Activated naive CD4-positive, alpha-beta T cell treated with anti-CD3 and anti-CD28 coated beads, Interleukin-2, amount 50 U/mL, for 72 hours (primary cell): ENCODE results near the gene TBC1D32. TPM values are rescaled to one million over a fixed set of nuclear protein-coding genes. Genes with fewer than 3 reads are reported as not detected.

Source experiments
- ATAC-seq, 2 donors: fragments of 150-1000 bp; cut with Tn5 transposase; 2 replicates each; pipeline ENCODE4 v1.10.0; 2021; ENCODE audit warnings: mild to moderate bottlenecking in 2 of 2, moderate library complexity in 2 of 2
- DNase-seq, 2 donors: peaks; one replicate each; pipeline ENCODE4 v3.0.0; 2021 to 2022; ENCODE audit warnings: low spot score in 2 of 2
- H3K27ac Mint-ChIP-seq, 2 donors: one replicate each; pipeline ENCODE4 v1.8.0; 2022; ENCODE audit warnings: mild to moderate bottlenecking in 2 of 2, mixed read lengths in 2 of 2
- H3K36me3 Mint-ChIP-seq, 2 donors: one replicate each; pipeline ENCODE4 v1.8.0; 2022; ENCODE audit warnings: mixed read lengths in 2 of 2
- H3K9me3 Mint-ChIP-seq, 2 donors: one replicate each; pipeline ENCODE4 v1.8.0; 2022; ENCODE audit warnings: mixed read lengths in 2 of 2
- total RNA-seq, 2 donors: library from RNA; stranded (reverse); gene quantifications; one replicate each; pipeline ENCODE4 v1.2.3, GENCODE V29; 2022

TBC1D32 gene
- total RNA-seq, 2 donors from 2014 or later = 8.4 to 12.6 TPM

GRCh38 chr6:121032268-121033006 lies 301.8 kb downstream of the TBC1D32 start:
- DNase-seq (no peak), ATAC-seq (no peak)
- Mint-ChIP-seq H3K9me3 (no peaks in the 10 kb centered on the region), H3K27ac (no peak overlapping the region), H3K36me3 (no peaks in the 10 kb centered on the region)

Other genes with a start within 250 kb of the TBC1D32 start
- gene GJA1, start 101.2 kb upstream of the TBC1D32 start, total RNA-seq = under 1 TPM; 0.08 to 0.16 TPM